ENCODE measurements around the gene TMEM131. TPM values are rescaled to one million over a fixed set of nuclear protein-coding genes. Genes with fewer than 3 reads are reported as not detected.
A peak's percentile ranks its signal among the peaks of the same experiment; 100 is the strongest.

Gene TMEM131
- total RNA-seq, 3 donors from 2014 or later, result 58.3 to 110 (median 67.7) TPM

DNA sequence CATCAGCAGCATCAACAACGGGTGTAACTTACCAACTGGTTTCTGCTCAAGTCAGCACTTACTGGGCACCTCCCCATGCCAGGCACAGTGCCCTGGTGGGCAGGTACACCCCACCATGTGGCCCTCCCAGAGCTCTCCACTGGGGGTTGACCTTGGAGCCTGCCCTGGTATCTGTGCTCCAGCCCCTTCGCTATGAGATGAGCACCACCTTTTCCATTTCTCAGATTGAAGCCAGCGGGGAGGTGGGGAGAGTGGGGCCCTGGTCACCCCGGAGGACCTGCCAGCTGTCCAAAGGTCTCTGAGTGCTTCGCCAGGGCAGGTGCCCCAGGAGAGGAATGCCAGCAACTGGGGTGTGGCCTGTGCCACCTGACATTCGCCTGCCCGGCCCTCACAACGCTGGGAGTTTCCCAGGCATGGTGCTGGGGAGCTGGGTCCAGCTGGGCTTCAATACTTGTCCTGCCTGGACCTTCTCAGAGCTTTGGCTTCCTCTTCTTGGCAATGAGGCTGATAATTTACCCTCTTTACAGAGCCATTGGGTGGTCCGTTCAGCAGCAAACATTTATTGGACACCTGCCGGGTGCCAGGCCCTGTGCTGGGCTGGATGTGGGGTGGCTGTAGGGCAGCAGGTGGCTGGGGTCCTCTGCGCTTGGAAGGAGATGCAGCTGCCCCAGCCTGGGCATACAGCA is 288.2 kb downstream of the TMEM131 start:
- H3K36me3 ChIP-seq (ENCODE audit: low read depth), result no peaks in the 10 kb centered on the region
- intact Hi-C loops (cut with DNase I, micrococcal nuclease), result no loop called here
- H3K4me1 ChIP-seq (ENCODE audit: low read depth), result no peaks in the 10 kb centered on the region
- H3K4me3 ChIP-seq, result no peak overlapping the region
- TF ChIP-seq, protein P1, sequence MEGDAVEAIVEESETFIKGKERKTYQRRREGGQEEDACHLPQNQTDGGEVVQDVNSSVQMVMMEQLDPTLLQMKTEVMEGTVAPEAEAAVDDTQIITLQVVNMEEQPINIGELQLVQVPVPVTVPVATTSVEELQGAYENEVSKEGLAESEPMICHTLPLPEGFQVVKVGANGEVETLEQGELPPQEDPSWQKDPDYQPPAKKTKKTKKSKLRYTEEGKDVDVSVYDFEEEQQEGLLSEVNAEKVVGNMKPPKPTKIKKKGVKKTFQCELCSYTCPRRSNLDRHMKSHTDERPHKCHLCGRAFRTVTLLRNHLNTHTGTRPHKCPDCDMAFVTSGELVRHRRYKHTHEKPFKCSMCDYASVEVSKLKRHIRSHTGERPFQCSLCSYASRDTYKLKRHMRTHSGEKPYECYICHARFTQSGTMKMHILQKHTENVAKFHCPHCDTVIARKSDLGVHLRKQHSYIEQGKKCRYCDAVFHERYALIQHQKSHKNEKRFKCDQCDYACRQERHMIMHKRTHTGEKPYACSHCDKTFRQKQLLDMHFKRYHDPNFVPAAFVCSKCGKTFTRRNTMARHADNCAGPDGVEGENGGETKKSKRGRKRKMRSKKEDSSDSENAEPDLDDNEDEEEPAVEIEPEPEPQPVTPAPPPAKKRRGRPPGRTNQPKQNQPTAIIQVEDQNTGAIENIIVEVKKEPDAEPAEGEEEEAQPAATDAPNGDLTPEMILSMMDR (IDR thresholded peaks at IDR 0.05), result no peak
- H3K9me3 ChIP-seq, result no peaks in the 10 kb centered on the region
- ATAC-seq (peak; percentile 93), DNase-seq (peak in 2 of 3 donors; percentile 70 to 73)

DNA sequence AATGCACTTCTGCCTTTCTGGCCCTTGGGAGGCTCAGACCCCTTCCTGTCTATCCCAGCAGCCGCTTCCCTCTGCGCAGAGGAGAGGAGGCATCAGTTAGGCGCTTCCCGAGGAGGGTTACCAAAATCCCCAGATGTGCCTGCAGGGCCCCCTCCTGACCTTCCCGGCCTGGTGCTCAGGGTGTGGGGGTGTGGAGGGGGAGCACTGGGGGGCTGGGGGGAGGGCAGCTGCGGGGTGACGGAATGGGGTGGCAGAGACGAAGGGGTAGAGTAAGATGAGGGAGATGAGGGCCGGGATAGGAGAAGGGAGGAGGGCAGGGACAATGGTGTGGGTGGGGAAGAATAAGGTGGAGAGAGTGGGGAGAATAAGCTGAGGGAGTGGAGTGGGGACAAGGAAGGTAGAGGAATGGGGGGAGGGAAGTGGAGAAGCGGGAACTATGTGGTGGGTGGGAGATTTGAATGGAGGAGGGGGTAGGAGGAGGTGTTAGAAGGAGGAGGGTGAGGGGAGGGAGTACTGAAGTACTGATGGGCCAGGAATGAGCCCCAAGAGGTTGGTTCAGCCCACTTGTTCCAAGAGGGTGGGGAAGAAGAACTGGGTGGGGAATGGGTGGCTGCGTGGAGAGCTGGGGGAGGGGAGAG is 288.9 kb downstream of the TMEM131 start:
- Histone ChIP-seq H3K4me1 (ENCODE audit: low read depth) (no peaks in the 10 kb centered on the region), H3K4me3 (no peak overlapping the region), H3K36me3 (ENCODE audit: low read depth) (no peaks in the 10 kb centered on the region), H3K9me3 (no peaks in the 10 kb centered on the region)
- ATAC-seq, result no peak
- TF ChIP-seq, protein P1 (IDR thresholded peaks at IDR 0.05), result no peak
- intact Hi-C loops (cut with DNase I, micrococcal nuclease), result no loop called here
- DNase-seq, result no peak

Other genes with a start within 250 kb of the TMEM131 start
- 1 to 10 TPM; 1.2 to 2.8 (median 2.7) TPM for gene VWA3B, start 91.2 kb upstream of the TMEM131 start, total RNA-seq